Caco-2 (cell line): ENCODE data around the gene COL27A1. TPM values are rescaled to one million over a fixed set of nuclear protein-coding genes. Genes with fewer than 3 reads are reported as not detected.

ENCODE experiments used
- BruUV-seq: library from RNA; stranded (reverse); fragments of 400-500 nt; replicated peaks from 2 replicates; lab custom pipeline; 2021; lab: Mats Ljungman, UMichigan
- CTCF ChIA-PET: fragments of 300-600 bp; sonication (Branson Sonifier 250); formaldehyde crosslinking; loops from one replicate; lab custom pipeline; 2022; ENCODE audit warnings: antibody characterized with exemption; lab: Charles Lee
- POLR2A ChIA-PET: fragments of 300-600 bp; sonication (Branson Sonifier 250); formaldehyde crosslinking; loops from one replicate; lab custom pipeline; 2022; ENCODE audit warnings: antibody characterized with exemption; lab: Charles Lee
- DNase-seq, 2 experiments: peaks; one replicate each; pipeline versions ENCODE4 v3.0.0 to v3.0.0-alpha.2; 2020 to 2022
- H3K27me3 ChIP-seq: replicated peaks from 2 replicates; pipeline ENCODE4 v1.6.0; 2011; ENCODE audit warnings: low read length; ENCODE audit not compliant: control insufficient read depth, insufficient read depth
- H3K36me3 ChIP-seq: 2 replicates; pipeline ENCODE4 v1.5.1; 2011; ENCODE audit warnings: low read length; ENCODE audit not compliant: control insufficient read depth, insufficient read depth
- H3K4me1 ChIP-seq: fragments of 250-450 bp; sonication (Bioruptor Pico); 2 replicates; pipeline ENCODE4 v1.5.1; 2020; ENCODE audit warnings: mild to moderate bottlenecking
- H3K4me3 ChIP-seq: 2 replicates; pipeline ENCODE4 v1.5.1; 2011; ENCODE audit warnings: low read depth, mild to moderate bottlenecking, control low read depth, low read length
- H3K9me3 ChIP-seq: fragments of 250-450 bp; sonication (Bioruptor Pico); 2 replicates; pipeline ENCODE4 v1.5.1; 2020; ENCODE audit warnings: mild to moderate bottlenecking, moderate library complexity
- H3K27ac Mint-ChIP-seq: one replicate; pipeline ENCODE4 v1.8.0; 2022; ENCODE audit warnings: mixed read lengths; ENCODE audit not compliant: unreplicated experiment
- H3K27me3 Mint-ChIP-seq: one replicate; pipeline ENCODE4 v1.8.0; 2022; ENCODE audit warnings: mixed read lengths; ENCODE audit not compliant: insufficient read depth, unreplicated experiment
- H3K36me3 Mint-ChIP-seq: one replicate; pipeline ENCODE4 v1.8.0; 2022; ENCODE audit warnings: mild to moderate bottlenecking, mixed read lengths; ENCODE audit not compliant: insufficient read depth, unreplicated experiment
- H3K4me1 Mint-ChIP-seq: one replicate; pipeline ENCODE4 v1.8.0; 2022; ENCODE audit warnings: low read depth, mixed read lengths; ENCODE audit not compliant: unreplicated experiment
- H3K4me3 Mint-ChIP-seq: one replicate; pipeline ENCODE4 v1.8.0; 2022; ENCODE audit warnings: mild to moderate bottlenecking, moderate library complexity, mixed read lengths; ENCODE audit not compliant: unreplicated experiment
- H3K9me3 Mint-ChIP-seq: one replicate; pipeline ENCODE4 v1.8.0; 2022; ENCODE audit warnings: mixed read lengths; ENCODE audit not compliant: unreplicated experiment
- intact Hi-C: fragments of 100-400 bp; cut with micrococcal nuclease; formaldehyde crosslinking; loops from one replicate; pipeline ENCODE4 v1.10.0; 2022; ENCODE audit not compliant: unreplicated experiment
- total RNA-seq: library from RNA; stranded (reverse); gene quantifications from 2 replicates; pipeline ENCODE4 v1.2.3, GENCODE V29; 2022
- TF ChIP-seq, protein P1 (sequence below), 2 experiments: fragments of 200-600 bp in 1 of 2; IDR thresholded peaks; 1 replicate in 1 of 2; 2 replicates in 1 of 2; pipeline versions ENCODE4 v1.5.1 to v1.8.0; 2011 to 2022; ENCODE audit warnings: antibody characterized with exemption in 1 of 2, control low read depth in 1 of 2, inconsistent platforms in 1 of 2, low read depth in 1 of 2, low read length in 1 of 2, mild to moderate bottlenecking in 1 of 2, moderate library complexity in 1 of 2; ENCODE audit not compliant: insufficient read depth in 1 of 2, severe bottlenecking in 1 of 2, unreplicated experiment in 1 of 2

COL27A1 gene
- total RNA-seq, 1 experiment from 2014 or later = 31.1 TPM

DNA sequence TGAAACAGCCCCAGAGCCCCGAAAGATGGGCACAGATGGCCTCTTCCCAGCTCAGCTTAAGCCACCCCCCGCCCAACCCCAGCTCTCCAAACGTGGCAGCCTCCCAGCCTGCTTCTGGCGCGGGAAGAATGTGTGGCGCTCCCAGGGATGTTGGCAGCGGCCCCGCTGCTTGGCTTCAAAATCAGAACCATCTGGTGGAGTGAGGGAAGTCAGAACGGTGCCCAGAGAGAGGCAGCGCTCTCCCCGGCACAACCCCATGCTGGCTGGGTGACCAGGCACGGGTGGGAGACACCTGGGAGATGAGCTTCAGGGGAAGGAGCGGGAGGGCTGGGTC lies 94.9 kb downstream of the COL27A1 start:
- TF ChIP-seq, protein P1, sequence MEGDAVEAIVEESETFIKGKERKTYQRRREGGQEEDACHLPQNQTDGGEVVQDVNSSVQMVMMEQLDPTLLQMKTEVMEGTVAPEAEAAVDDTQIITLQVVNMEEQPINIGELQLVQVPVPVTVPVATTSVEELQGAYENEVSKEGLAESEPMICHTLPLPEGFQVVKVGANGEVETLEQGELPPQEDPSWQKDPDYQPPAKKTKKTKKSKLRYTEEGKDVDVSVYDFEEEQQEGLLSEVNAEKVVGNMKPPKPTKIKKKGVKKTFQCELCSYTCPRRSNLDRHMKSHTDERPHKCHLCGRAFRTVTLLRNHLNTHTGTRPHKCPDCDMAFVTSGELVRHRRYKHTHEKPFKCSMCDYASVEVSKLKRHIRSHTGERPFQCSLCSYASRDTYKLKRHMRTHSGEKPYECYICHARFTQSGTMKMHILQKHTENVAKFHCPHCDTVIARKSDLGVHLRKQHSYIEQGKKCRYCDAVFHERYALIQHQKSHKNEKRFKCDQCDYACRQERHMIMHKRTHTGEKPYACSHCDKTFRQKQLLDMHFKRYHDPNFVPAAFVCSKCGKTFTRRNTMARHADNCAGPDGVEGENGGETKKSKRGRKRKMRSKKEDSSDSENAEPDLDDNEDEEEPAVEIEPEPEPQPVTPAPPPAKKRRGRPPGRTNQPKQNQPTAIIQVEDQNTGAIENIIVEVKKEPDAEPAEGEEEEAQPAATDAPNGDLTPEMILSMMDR (IDR thresholded peaks at IDR 0.05; ENCODE audit: insufficient read depth in 1 of 2, low read depth in 1 of 2, low read length in 1 of 2, severe bottlenecking in 1 of 2, unreplicated experiment in 1 of 2) = no peak
- DNase-seq = no peak
- Mint-ChIP-seq H3K27me3 (no peaks in the 10 kb centered on the region), H3K36me3 (peaks cover 10% of the 10 kb centered on the region), H3K4me1 (no peaks in the 10 kb centered on the region), H3K9me3 (no peaks in the 10 kb centered on the region), H3K4me3 (no peak overlapping the region), H3K27ac (no peak overlapping the region)
- Histone ChIP-seq H3K36me3 (no peaks in the 10 kb centered on the region; the same call in 1 of the 2 replicates), H3K27me3 (no peaks in the 10 kb centered on the region), H3K9me3 (no peaks in the 10 kb centered on the region), H3K4me3 (no peak overlapping the region), H3K4me1 (no peaks in the 10 kb centered on the region)
- intact Hi-C loops = no loop called here
- ChIA-PET CTCF (no interaction called here), POLR2A (no interaction called here)
- BruUV-seq = no TSS peak

DNA sequence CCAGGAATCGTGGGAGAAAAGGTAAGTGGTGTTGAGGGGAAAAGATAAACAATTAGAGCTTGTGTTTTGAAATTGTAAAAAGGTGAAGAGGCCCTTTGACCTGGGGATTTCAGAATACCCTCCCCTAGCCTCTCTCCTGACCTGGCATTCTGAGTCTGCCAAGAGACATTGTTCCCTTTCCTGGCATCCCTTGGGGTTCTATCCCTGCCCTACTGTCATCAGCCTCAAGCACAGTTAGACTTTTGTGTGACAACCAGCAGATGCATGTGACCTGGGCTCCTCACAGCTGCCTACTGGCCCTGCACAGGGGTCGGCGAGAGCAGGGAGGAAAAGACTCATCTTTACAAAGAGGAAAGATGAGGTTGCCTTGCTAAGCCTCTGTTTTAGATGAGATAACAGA lies 95.3 kb downstream of the COL27A1 start:
- POLR2A ChIA-PET = no interaction called here
- no peak overlapping the region for H3K27ac Mint-ChIP-seq

DNA sequence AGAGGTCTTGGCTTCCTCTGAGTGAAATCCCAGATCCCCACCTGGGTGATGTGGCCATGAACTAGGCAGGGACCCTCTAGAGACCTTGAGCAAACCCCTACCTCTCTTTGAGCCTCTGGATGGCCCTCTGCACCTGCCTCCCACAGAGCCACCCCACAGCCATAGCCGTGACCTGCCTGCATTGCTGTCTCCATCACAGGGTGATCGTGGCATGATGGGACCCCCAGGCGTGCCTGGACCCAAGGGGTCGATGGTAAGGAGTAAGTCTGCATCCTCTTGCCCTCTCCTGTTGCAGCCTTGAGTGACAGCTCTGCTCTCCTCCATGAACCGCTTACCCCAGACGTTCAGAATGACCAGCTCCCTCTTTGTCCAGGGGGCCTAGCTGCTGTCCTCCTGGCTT lies 97.1 kb downstream of the COL27A1 start:
- Histone ChIP-seq H3K9me3 (no peaks in the 10 kb centered on the region), H3K4me1 (no peaks in the 10 kb centered on the region), H3K4me3 (no peak overlapping the region), H3K36me3 (no peaks in the 10 kb centered on the region; the same call in 1 of the 2 replicates), H3K27me3 (no peaks in the 10 kb centered on the region)
- Mint-ChIP-seq H3K4me3 (no peak overlapping the region), H3K36me3 (peaks cover 10% of the 10 kb centered on the region), H3K27me3 (no peaks in the 10 kb centered on the region), H3K27ac (no peak overlapping the region), H3K9me3 (no peaks in the 10 kb centered on the region), H3K4me1 (no peaks in the 10 kb centered on the region)
- POLR2A ChIA-PET = no interaction called here
- intact Hi-C loops = no loop called here
- TF ChIP-seq, protein P1 (IDR thresholded peaks at IDR 0.05; ENCODE audit: insufficient read depth in 1 of 2, low read depth in 1 of 2, low read length in 1 of 2, severe bottlenecking in 1 of 2, unreplicated experiment in 1 of 2) = no peak
- no TSS peak for BruUV-seq
- no peak for DNase-seq
- CTCF ChIA-PET = no interaction called here

More for the DNA sequence above, 95.3 kb downstream of the COL27A1 start:
- CTCF ChIA-PET = no interaction called here
- no peak for DNase-seq
- H3K27me3 ChIP-seq = no peaks in the 10 kb centered on the region
- Mint-ChIP-seq H3K4me1 (no peaks in the 10 kb centered on the region), H3K36me3 (peaks cover 10% of the 10 kb centered on the region), H3K4me3 (no peak overlapping the region), H3K27me3 (no peaks in the 10 kb centered on the region), H3K9me3 (no peaks in the 10 kb centered on the region)
- BruUV-seq = no TSS peak
- intact Hi-C loops = no loop called here
- no peaks in the 10 kb centered on the region for H3K4me1 ChIP-seq
- H3K9me3 ChIP-seq = no peaks in the 10 kb centered on the region
- TF ChIP-seq, protein P1 (IDR thresholded peaks at IDR 0.05; ENCODE audit: insufficient read depth in 1 of 2, low read depth in 1 of 2, low read length in 1 of 2, severe bottlenecking in 1 of 2, unreplicated experiment in 1 of 2) = no peak
- no peaks in the 10 kb centered on the region; the same call in 1 of the 2 replicates for H3K36me3 ChIP-seq
- H3K4me3 ChIP-seq = no peak overlapping the region
